Heart left ventricle (tissue), 13 donors: ENCODE data around the gene CEP350.

Experiments used
- POLR2A ChIP-seq, 2 donors: fragments of 450-650 bp; IDR thresholded peaks; one replicate each; pipeline ENCODE4 v1.6.1; 2017; ENCODE audit warnings: antibody characterized with exemption in 2 of 2, mild to moderate bottlenecking in 2 of 2, moderate library complexity in 2 of 2
- TF ChIP-seq, protein P1 (sequence below), 12 donors: fragments of 200-600 bp; sonication (generic) in 4 of 12; IDR thresholded peaks; one replicate each; pipeline versions ENCODE4 v1.5.0 to v1.8.0; 2018 to 2022; ENCODE audit warnings: antibody characterized with exemption in 12 of 12, mild to moderate bottlenecking in 5 of 12
- donor health status: ischemic (EF 13 %, LVEDD 7.1; RV severe dilation, severe dysfunction).
- donor health status: DM: no; HTN: yes; CAD: no.
- donor health status: DM: no; HTN: no; CAD: no.
- donor health status: ischemic (EF 25% LVEDD 6.9; RV normal size, moderate dysfunction).
- donor health status: ischemic (EF 25% LVEDD 5.7; RV mildly dilated, moderate dysfunction).
- donor health status: ischemic (EF 35%, LVEDD 5.7; RV mildly dilated, moderate dysfunction).
- donor health status: nonischemic (EF 11% LVEDD 7.7; RV severe dilation, severe dysfunction).
- donor health status: DM: yes; HTN: yes; CAD: no.
- donor health status: PGD.
- donor health status: ischemic (EF 29% LVEDD 5.4; RV normal size, mild dysfunction).
- donor health status: nonischemic (EF 23%, LVEDD 6.1; RV moderate dilation, normal function).

DNA sequence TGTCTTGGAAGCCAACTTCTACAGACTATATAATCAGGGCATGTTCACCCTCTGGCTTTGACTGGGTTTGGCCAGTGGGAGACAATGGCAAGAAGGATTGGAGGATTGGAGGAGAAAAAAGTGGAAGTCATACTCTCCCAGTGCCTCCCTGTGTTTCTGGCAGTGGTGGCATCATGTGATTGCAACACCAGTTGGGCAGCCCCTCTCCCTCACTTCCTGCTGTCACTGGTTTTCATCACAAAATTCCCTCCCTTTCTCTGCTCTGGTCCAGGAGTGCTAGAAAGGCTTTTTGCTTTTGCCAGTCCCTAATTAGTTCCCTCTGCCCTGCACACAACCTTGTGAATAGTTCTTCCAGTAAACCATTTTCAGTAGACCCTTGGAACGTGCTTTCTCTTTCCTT is 196.4 kb downstream of the CEP350 start:
- TF ChIP-seq, protein P1, sequence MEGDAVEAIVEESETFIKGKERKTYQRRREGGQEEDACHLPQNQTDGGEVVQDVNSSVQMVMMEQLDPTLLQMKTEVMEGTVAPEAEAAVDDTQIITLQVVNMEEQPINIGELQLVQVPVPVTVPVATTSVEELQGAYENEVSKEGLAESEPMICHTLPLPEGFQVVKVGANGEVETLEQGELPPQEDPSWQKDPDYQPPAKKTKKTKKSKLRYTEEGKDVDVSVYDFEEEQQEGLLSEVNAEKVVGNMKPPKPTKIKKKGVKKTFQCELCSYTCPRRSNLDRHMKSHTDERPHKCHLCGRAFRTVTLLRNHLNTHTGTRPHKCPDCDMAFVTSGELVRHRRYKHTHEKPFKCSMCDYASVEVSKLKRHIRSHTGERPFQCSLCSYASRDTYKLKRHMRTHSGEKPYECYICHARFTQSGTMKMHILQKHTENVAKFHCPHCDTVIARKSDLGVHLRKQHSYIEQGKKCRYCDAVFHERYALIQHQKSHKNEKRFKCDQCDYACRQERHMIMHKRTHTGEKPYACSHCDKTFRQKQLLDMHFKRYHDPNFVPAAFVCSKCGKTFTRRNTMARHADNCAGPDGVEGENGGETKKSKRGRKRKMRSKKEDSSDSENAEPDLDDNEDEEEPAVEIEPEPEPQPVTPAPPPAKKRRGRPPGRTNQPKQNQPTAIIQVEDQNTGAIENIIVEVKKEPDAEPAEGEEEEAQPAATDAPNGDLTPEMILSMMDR (IDR thresholded peaks at IDR 0.05): no peak
- TF ChIP-seq POLR2A (IDR thresholded peaks at IDR 0.05): no peak
